Thymus (tissue), 11 donors: Measurements from ENCODE around the gene NEK6. TPM values are rescaled to one million over a fixed set of nuclear protein-coding genes. Genes with fewer than 3 reads are reported as not detected.

Source experiments
- DNase-seq, 9 donors: peaks; one replicate each; pipeline ENCODE4 v3.0.0-alpha.2; 2013; ENCODE audit warnings: low spot score in 9 of 9, low read depth in 6 of 9, missing footprints in 1 of 9
- H3K27ac ChIP-seq, 2 donors: one replicate each; pipeline ENCODE4 v1.5.1; 2013; ENCODE audit warnings: control low read depth in 1 of 2, low read depth in 1 of 2, low read length in 1 of 2, mild to moderate bottlenecking in 1 of 2, moderate library complexity in 1 of 2
- H3K27me3 ChIP-seq, 2 donors: one replicate each; pipeline ENCODE4 v1.5.1; 2013; ENCODE audit warnings: low read length in 1 of 2; ENCODE audit not compliant: control insufficient read depth in 2 of 2, insufficient read depth in 1 of 2
- H3K36me3 ChIP-seq, 2 donors: one replicate each; pipeline ENCODE4 v1.5.1; 2013; ENCODE audit warnings: low read length in 1 of 2, mild to moderate bottlenecking in 1 of 2, moderate library complexity in 1 of 2; ENCODE audit not compliant: control insufficient read depth in 2 of 2, insufficient read depth in 2 of 2
- H3K4me1 ChIP-seq, 2 donors: one replicate each; pipeline ENCODE4 v1.5.1; 2013; ENCODE audit warnings: low read length in 2 of 2; ENCODE audit not compliant: control insufficient read depth in 2 of 2, insufficient read depth in 2 of 2
- H3K4me3 ChIP-seq, 2 donors: one replicate each; pipeline ENCODE4 v1.5.1; 2013; ENCODE audit warnings: low read length in 2 of 2, control low read depth in 1 of 2, mild to moderate bottlenecking in 1 of 2
- H3K9me3 ChIP-seq, 2 donors: one replicate each; pipeline ENCODE4 v1.5.1; 2013; ENCODE audit warnings: low read length in 1 of 2, mild to moderate bottlenecking in 1 of 2; ENCODE audit not compliant: control insufficient read depth in 2 of 2, insufficient read depth in 1 of 2
- WGBS: extraction: QIAGEN DNeasy Blood & Tissue Kit; methylation state at CpG from one replicate; pipeline ENCODE4 v1.1.7; 2013; 5-methylcytosine and 5-hydroxymethylcytosine counted together
- polyA plus RNA-seq: library from polyadenylated mRNA; stranded (reverse); fragments of 200-250 nt; gene quantifications from one replicate; pipeline ENCODE4 v1.2.3, GENCODE V29; 2013
- total RNA-seq: library from RNA; stranded (reverse); fragments of 120-200 nt; gene quantifications from one replicate; pipeline ENCODE4 v1.2.4, GENCODE V29; 2013
- donor health status: healthy.

The NEK6 gene
- total and polyA plus RNA-seq, 2 donors, result 8.3 to 9.8 TPM

DNA sequence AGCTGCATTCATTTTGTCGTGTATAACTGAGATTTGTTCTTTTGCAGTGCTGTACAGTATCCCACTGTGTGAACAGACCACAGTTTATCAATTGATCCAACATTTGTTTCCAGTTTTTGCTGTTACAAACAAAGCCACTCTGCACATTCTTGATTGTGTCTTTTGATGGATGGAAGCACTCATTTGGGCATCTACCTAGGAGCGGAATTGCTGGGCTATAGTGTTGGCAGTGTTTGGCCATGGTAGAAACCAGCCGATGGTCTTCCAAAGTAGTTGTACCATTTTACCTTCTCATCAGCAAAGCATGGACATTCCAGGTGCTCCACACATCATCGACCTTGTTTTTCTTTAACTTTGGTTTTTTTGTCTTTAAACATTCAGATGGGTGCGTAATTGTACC lies 79.8 kb downstream of the NEK6 start:
- Histone ChIP-seq H3K27me3 (no peaks in the 10 kb centered on the region), H3K27ac (no peak overlapping the region), H3K36me3 (peaks cover 0 to 1% of the 10 kb centered on the region in 2 donors), H3K9me3 (no peaks in the 10 kb centered on the region), H3K4me1 (no peaks in the 10 kb centered on the region), H3K4me3 (no peak overlapping the region)
- DNase-seq, result no peak
- 97% methylated on average over 5 of the region's 5 CpGs for WGBS

DNA sequence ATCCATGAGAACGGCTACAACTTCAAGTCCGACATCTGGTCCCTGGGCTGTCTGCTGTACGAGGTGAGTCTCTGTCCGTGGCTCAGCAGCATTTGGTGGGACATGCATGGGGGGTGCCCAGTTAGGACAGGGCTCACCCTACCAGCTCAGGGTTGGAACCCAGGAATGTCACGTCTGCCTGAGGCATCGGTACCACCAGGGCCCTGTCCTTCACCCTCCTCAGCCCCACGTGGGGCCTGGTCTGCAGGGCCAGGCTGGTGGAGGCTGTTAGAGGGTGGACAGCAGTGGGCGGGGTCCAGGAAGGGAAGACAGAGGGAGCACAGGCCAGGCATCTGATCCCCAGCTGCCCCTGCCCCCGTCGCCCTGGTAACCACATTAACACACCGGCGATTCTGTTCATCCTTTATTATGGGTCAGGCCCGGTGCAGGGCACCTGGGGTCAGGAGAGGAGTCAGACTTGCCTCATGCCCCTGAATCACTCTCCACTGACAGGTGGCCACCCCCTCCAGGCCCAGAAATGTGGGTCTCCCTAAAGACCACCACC lies 81.9 kb downstream of the NEK6 start:
- no peak for DNase-seq
- 95% methylated on average over 13 of the region's 13 CpGs for WGBS
- no peak overlapping the region for H3K27ac ChIP-seq
- peaks cover 0 to 2% of the 10 kb centered on the region in 2 donors for H3K36me3 ChIP-seq
- H3K27me3 ChIP-seq, result no peaks in the 10 kb centered on the region
- no peaks in the 10 kb centered on the region for H3K4me1 ChIP-seq
- H3K4me3 ChIP-seq, result no peak overlapping the region
- H3K9me3 ChIP-seq, result no peaks in the 10 kb centered on the region

DNA sequence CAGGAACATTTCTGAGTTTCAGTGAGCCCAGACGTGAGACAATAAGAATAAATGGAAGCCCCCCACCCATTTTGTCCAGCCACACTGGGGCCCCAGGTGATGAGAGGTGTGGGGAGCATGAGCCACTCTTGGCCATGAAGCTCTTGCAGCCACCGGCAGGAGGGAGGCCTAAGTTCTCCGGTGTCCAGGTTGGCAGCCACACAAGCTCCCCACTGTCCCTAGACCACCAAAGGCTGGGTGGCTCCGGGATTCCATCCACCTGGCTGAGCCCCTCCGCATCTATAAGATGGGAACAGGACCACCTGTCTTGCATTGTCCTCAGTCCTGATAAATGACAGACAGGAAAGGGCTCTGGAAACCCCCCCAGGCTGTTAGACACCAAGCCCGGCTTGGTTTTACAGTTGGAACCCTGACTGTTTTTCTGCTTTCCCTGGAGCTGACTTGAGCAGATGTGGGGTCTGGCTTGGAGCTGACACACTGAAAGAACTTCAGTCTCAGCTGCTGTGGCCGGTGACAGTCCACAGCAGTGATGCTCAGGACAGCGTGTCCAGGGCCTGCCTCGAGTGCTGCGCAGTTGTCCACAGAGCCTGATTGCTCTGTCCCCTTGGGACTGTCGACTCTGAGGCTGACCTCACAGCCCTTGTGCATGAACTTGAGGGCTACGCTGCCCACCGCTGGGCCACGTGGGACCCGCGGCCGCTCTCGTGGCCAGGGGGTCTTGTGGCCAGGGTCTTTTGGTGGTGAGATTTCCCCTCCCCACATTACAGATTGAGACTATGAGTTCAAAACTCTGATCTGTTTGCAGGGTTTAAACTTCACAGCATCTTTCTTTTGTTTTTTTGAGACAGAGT lies 82.7 kb downstream of the NEK6 start:
- WGBS, result 91% methylated on average over 18 of the region's 18 CpGs
- H3K4me1 ChIP-seq, result no peaks in the 10 kb centered on the region
- H3K27ac ChIP-seq, result no peak overlapping the region
- no peak for DNase-seq
- no peaks in the 10 kb centered on the region for H3K27me3 ChIP-seq
- H3K36me3 ChIP-seq, result peaks cover 0 to 2% of the 10 kb centered on the region in 2 donors
- H3K9me3 ChIP-seq, result no peaks in the 10 kb centered on the region
- H3K4me3 ChIP-seq, result no peak overlapping the region

DNA sequence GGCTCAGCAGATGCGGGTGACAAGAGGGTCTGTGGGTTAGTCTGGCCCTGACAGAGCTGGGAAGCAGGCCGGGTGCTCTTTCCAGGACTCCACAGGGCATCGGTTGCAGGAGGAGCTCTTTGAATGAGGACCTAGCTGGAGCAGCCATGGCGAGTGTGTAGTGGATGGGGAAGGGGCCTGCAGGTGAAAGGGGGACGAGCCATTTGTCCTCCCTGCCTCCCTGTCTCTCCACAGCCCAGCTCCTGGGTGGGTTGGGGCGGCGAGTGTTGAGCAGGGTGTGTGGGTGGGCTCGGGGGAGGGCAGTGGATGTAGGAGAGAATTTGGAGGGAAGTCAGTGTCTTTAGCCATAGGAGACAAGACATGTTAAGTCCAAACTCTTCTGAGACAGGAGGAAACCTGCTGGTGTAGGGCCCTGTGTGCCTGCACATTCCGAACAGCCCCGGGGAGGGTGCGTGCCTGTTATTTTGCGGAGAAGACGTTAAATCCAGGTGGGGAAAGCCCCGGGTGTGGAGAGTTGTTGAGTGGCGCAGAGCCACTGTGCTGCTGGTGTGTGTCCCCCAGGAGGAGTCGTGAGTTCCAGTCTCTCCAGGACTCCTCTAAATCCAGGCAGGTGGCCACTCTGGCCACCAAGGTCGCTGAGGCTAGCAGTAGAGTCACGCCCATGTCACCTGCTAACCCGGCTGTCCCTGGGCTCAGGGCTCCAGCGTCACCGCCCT lies 83.9 kb downstream of the NEK6 start:
- DNase-seq, result no peak
- WGBS, result 87% methylated on average over 21 of the region's 21 CpGs
- no peaks in the 10 kb centered on the region for H3K9me3 ChIP-seq
- no peak overlapping the region for H3K4me3 ChIP-seq
- no peaks in the 10 kb centered on the region for H3K27me3 ChIP-seq
- H3K27ac ChIP-seq, result no peak overlapping the region
- H3K36me3 ChIP-seq, result peaks cover 0 to 2% of the 10 kb centered on the region in 2 donors
- H3K4me1 ChIP-seq, result no peaks in the 10 kb centered on the region

DNA sequence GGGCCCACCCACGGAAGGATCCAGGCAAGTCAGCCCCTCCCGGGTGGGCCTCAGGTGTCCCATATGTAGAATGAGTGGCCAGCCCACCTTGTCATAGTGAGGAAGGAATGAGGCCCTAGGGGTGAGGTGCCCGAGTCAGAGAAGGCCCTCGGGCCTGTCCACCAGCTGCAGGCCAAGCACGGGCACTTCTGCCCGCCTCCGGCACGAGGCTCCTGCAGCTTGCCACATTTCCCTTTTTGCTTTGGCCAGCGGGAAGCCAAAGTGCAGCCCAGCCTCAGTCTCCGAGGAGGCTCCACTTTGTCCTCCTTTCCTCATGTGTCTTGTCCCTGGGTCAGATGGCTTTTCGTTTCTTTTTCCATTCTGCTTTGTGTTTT lies 84.6 kb downstream of the NEK6 start:
- H3K36me3 ChIP-seq, result peaks cover 1 to 2% of the 10 kb centered on the region in 2 donors
- no peaks in the 10 kb centered on the region for H3K4me1 ChIP-seq
- H3K27ac ChIP-seq, result no peak overlapping the region
- whole genome bisulfite sequencing, result 93% methylated on average over 11 of the region's 11 CpGs
- no peak overlapping the region for H3K4me3 ChIP-seq
- no peak for DNase-seq
- no peaks in the 10 kb centered on the region for H3K27me3 ChIP-seq
- no peaks in the 10 kb centered on the region for H3K9me3 ChIP-seq

- no peaks in the 10 kb centered on the region for H3K4me1 ChIP-seq
- peaks cover 2 to 5% of the 10 kb centered on the region in 2 donors for H3K36me3 ChIP-seq
- no peak for DNase-seq
- H3K27ac ChIP-seq, result no peak overlapping the region
- no peaks in the 10 kb centered on the region for H3K27me3 ChIP-seq
- no peaks in the 10 kb centered on the region for H3K9me3 ChIP-seq
- no peak overlapping the region for H3K4me3 ChIP-seq
- 95% methylated on average over 26 of the region's 26 CpGs for WGBS
Measured at GRCh38 chr9:124342776-124343485, 85.2 kb downstream of the NEK6 start.

DNA sequence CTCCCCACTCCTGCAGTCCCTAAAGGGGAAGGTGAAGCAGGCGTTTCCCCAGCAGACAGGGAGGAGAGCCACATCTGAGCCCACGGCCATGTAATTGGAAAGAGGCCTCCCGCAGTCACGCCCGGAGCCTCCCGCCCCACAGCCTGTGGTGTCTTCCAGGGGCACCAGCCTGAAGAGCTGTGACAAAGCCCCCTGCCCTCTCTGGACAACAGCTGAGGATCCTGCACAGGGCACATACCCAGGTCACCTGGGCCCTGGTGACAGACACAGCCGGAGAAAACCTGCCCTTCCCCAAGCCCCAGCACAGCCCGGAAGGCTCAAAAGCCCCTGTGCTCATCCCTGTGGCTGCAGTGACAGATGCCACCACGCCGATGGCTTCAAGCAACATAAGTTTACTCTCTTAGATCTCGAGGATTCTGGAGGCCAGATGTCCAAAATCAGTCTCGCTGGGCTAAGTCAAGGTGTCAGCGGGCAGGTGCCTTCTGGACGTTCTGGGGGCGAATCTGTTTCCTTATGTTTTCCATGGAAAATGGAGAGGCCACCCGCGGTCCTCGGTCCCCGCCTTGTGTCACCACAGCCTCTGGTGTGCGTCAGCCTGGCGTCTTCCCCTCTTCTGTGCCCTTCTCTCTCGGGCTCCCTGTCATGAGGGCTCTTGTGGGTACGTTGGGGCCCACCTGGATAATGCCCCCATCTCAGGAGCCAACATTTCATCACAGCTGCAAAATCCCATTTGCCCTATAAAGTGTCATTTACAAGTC lies 86.0 kb downstream of the NEK6 start:
- H3K27ac ChIP-seq, result no peak overlapping the region
- H3K4me3 ChIP-seq, result no peak overlapping the region
- no peaks in the 10 kb centered on the region for H3K4me1 ChIP-seq
- DNase-seq, result no peak
- WGBS, result 97% methylated on average over 23 of the region's 23 CpGs
- no peaks in the 10 kb centered on the region for H3K27me3 ChIP-seq
- H3K36me3 ChIP-seq, result peaks cover 5 to 8% of the 10 kb centered on the region in 2 donors
- no peaks in the 10 kb centered on the region for H3K9me3 ChIP-seq

GRCh38 chr9:124344291-124345050 lies 86.7 kb downstream of the NEK6 start:
- no peak overlapping the region for H3K27ac ChIP-seq
- no peaks in the 10 kb centered on the region for H3K27me3 ChIP-seq
- H3K4me1 ChIP-seq, result no peaks in the 10 kb centered on the region
- H3K9me3 ChIP-seq, result no peaks in the 10 kb centered on the region
- no peak for DNase-seq
- H3K4me3 ChIP-seq, result no peak overlapping the region
- peaks cover 11 to 12% of the 10 kb centered on the region in 2 donors for H3K36me3 ChIP-seq
- WGBS, result 97% methylated on average over 29 of the region's 29 CpGs
